ENCODE measurements around the gene LGMN. TPM values are rescaled to one million over a fixed set of nuclear protein-coding genes. Genes with fewer than 3 reads are reported as not detected.

Gene LGMN
- total RNA-seq, 1 donor from 2014 or later: 37.0 TPM

DNA sequence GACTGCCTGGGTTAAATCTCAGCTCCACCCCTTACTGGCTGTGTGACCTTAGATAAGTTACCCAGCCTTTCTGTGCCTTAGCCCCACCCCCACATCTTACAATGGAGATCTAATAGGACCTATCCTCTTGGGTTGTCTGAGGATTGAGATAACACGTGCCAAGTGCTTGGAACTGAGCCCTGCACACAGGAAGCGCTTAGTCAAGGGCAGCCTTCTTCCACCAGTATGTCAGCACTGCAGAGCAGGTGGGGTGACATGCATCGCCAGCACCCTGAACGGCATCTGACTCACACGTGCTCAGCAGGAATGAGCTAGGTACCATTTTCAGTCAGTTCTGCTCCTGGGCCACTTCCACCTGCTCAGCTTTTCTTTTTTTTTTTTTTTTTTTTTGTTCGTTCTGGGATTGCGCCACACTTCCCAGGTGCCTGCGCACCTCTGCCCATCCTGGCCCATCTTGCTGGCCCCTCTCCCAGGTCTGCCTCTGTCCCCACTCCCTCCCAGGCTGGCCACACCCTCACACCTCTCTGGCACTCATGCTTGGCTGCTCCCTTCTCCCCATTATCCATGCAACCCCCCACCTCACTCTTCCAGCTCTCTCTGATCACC is 19.6 kb downstream of the LGMN start:
- no peaks in the 10 kb centered on the region for H3K27me3 Mint-ChIP-seq (ENCODE audit: low read depth)
- no peak overlapping the region for H3K4me3 Mint-ChIP-seq
- no peak for DNase-seq (ENCODE audit: low read depth, low spot score)
- TF ChIP-seq, protein P1, sequence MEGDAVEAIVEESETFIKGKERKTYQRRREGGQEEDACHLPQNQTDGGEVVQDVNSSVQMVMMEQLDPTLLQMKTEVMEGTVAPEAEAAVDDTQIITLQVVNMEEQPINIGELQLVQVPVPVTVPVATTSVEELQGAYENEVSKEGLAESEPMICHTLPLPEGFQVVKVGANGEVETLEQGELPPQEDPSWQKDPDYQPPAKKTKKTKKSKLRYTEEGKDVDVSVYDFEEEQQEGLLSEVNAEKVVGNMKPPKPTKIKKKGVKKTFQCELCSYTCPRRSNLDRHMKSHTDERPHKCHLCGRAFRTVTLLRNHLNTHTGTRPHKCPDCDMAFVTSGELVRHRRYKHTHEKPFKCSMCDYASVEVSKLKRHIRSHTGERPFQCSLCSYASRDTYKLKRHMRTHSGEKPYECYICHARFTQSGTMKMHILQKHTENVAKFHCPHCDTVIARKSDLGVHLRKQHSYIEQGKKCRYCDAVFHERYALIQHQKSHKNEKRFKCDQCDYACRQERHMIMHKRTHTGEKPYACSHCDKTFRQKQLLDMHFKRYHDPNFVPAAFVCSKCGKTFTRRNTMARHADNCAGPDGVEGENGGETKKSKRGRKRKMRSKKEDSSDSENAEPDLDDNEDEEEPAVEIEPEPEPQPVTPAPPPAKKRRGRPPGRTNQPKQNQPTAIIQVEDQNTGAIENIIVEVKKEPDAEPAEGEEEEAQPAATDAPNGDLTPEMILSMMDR (conservative IDR thresholded peaks at IDR 0.05): no peak
- H3K36me3 Mint-ChIP-seq (ENCODE audit: low read depth): peaks cover 31% of the 10 kb centered on the region
- peaks cover 4% of the 10 kb centered on the region for H3K9me3 Mint-ChIP-seq
- H3K4me1 Mint-ChIP-seq: no peaks in the 10 kb centered on the region
- no peak overlapping the region for H3K27ac Mint-ChIP-seq (ENCODE audit: unreplicated experiment)

GRCh38 chr14:92726933-92727262 is 21.5 kb downstream of the LGMN start:
- TF ChIP-seq, protein P1 (conservative IDR thresholded peaks at IDR 0.05): no peak
- Mint-ChIP-seq H3K27me3 (ENCODE audit: low read depth) (no peaks in the 10 kb centered on the region), H3K4me1 (no peaks in the 10 kb centered on the region), H3K27ac (ENCODE audit: unreplicated experiment) (peak overlapping the region; percentile 81), H3K36me3 (ENCODE audit: low read depth) (peaks cover 23% of the 10 kb centered on the region), H3K9me3 (peaks cover 2% of the 10 kb centered on the region), H3K4me3 (no peak overlapping the region)
- DNase-seq (ENCODE audit: low read depth, low spot score): no peak

GRCh38 chr14:92726135-92726932 is 22.1 kb downstream of the LGMN start:
- no peaks in the 10 kb centered on the region for H3K4me1 Mint-ChIP-seq
- H3K9me3 Mint-ChIP-seq: no peaks in the 10 kb centered on the region
- TF ChIP-seq, protein P1 (conservative IDR thresholded peaks at IDR 0.05): no peak
- no peak for DNase-seq (ENCODE audit: low read depth, low spot score)
- H3K4me3 Mint-ChIP-seq: no peak overlapping the region
- peaks cover 22% of the 10 kb centered on the region for H3K36me3 Mint-ChIP-seq (ENCODE audit: low read depth)
- no peaks in the 10 kb centered on the region for H3K27me3 Mint-ChIP-seq (ENCODE audit: low read depth)
- H3K27ac Mint-ChIP-seq (ENCODE audit: unreplicated experiment): peak overlapping the region; percentile 81

GRCh38 chr14:92724516-92725340 is 23.7 kb downstream of the LGMN start:
- Mint-ChIP-seq H3K36me3 (ENCODE audit: low read depth) (peaks cover 17% of the 10 kb centered on the region), H3K27me3 (ENCODE audit: low read depth) (no peaks in the 10 kb centered on the region), H3K4me3 (no peak overlapping the region), H3K4me1 (no peaks in the 10 kb centered on the region), H3K9me3 (no peaks in the 10 kb centered on the region), H3K27ac (ENCODE audit: unreplicated experiment) (peak overlapping the region; percentile 78)
- TF ChIP-seq, protein P1 (conservative IDR thresholded peaks at IDR 0.05): no peak
- no peak for DNase-seq (ENCODE audit: low read depth, low spot score)

GRCh38 chr14:92719890-92720323 is 28.5 kb downstream of the LGMN start:
- Mint-ChIP-seq H3K27me3 (ENCODE audit: low read depth) (no peaks in the 10 kb centered on the region), H3K36me3 (ENCODE audit: low read depth) (peaks cover 9% of the 10 kb centered on the region), H3K4me3 (no peak overlapping the region), H3K9me3 (no peaks in the 10 kb centered on the region), H3K27ac (ENCODE audit: unreplicated experiment) (no peak overlapping the region), H3K4me1 (no peaks in the 10 kb centered on the region)
- DNase-seq (ENCODE audit: low read depth, low spot score): no peak
- TF ChIP-seq, protein P1 (conservative IDR thresholded peaks at IDR 0.05): no peak

All from neural crest cell (in vitro differentiated cells).